Upper lobe of right lung (tissue), 1 donor: ENCODE data around the gene UPK3BL1. TPM values are rescaled to one million over a fixed set of nuclear protein-coding genes. Genes with fewer than 3 reads are reported as not detected.
"Not testable (repeated sequence)": the region's sequence is repeated elsewhere in the genome, so short reads cannot be mapped to it uniquely, and the experiment has no call there.

ENCODE experiments used
- ATAC-seq: fragments of 200-7000 bp; cut with Tn5 transposase; one replicate; pipeline ENCODE4 v1.9.1; 2020; ENCODE audit warnings: mild to moderate bottlenecking, moderate library complexity
- DNase-seq: peaks from one replicate; pipeline ENCODE4 v3.0.0-alpha.2; 2020
- H3K27ac ChIP-seq: fragments of 200-600 bp; one replicate; pipeline ENCODE4 v1.8.0; 2022
- H3K27me3 ChIP-seq: fragments of 200-600 bp; one replicate; pipeline ENCODE4 v1.8.0; 2022; ENCODE audit warnings: mild to moderate bottlenecking
- H3K36me3 ChIP-seq: fragments of 200-600 bp; one replicate; pipeline ENCODE4 v1.8.0; 2022
- H3K4me1 ChIP-seq: fragments of 200-600 bp; one replicate; pipeline ENCODE4 v1.8.0; 2022
- H3K4me3 ChIP-seq: fragments of 200-600 bp; one replicate; pipeline ENCODE4 v1.8.0; 2022; ENCODE audit warnings: mild to moderate bottlenecking
- H3K9me3 ChIP-seq: fragments of 200-600 bp; one replicate; pipeline ENCODE4 v1.8.0; 2022
- intact Hi-C: fragments of 100-400 bp; cut with DNase I; formaldehyde crosslinking; loops from one replicate; pipeline ENCODE4 v1.11.0; 2022
- long read RNA-seq: library from polyadenylated mRNA; unstranded; transcript quantifications from one replicate; pipeline ENCODE4 v2.0.0, GENCODE V29; 2021
- total RNA-seq: library from RNA; stranded (reverse); fragmentation: NEBNext Ultra II Directional; extraction: Animal tissue kit (Norgen Biotek cat#: 25700); gene quantifications from one replicate; pipeline ENCODE4 v1.2.1, GENCODE V29; 2021
- donor health status: DM: no; HTN: yes; CAD: no; lungs with severe emphysema.

The UPK3BL1 gene
- total RNA-seq, result 39.4 TPM
- long read RNA-seq, partial matches to known transcripts, result 0 of 5 reads
- long read RNA-seq, other reads (novel, unspliced or antisense), result 1 of 5 reads

GRCh38 chr7:102642691-102643090, at the start of gene UPK3BL1:
UPK3BL1 (minus strand) TSS chr7:102642791; CDS start chr7:102642741, 50 bp downstream.
- H3K36me3 ChIP-seq, DNase-seq, H3K9me3 ChIP-seq, intact Hi-C loops, H3K4me3 ChIP-seq, H3K27ac ChIP-seq, H3K4me1 ChIP-seq, H3K27me3 ChIP-seq: not testable (repeated sequence)
- peak; percentile 41 for ATAC-seq

DNA sequence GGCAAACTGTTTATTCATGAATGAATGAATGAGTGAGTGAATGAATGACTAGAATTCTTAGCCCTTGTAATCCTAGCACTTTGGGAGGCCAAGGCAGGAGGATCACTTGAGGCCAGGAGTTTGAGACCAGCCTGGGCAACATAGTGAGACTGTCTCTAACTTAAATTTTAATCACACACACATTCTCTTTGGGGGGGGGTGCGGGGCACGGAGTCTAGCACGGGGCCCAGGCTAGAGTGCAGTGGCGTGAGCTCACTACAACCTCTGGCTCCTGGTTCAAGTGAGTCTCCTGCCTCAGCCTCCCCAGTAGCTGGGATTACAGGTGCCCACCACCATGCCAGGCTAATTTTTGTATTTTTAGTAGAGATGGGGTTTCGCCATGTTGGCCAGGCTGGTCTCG, 48.0 kb upstream of the UPK3BL1 start:
- H3K27me3 ChIP-seq, H3K36me3 ChIP-seq, ATAC-seq, intact Hi-C loops, H3K4me1 ChIP-seq, H3K27ac ChIP-seq, H3K9me3 ChIP-seq, H3K4me3 ChIP-seq: not testable (repeated sequence)
- peak; percentile 53 for DNase-seq

- DNase-seq, H3K4me1 ChIP-seq, H3K27ac ChIP-seq: not testable (repeated sequence)
Observed at GRCh38 chr7:102689436-102690282, 47.1 kb upstream of the UPK3BL1 start.

GRCh38 chr7:102688299-102689036, 45.9 kb upstream of the UPK3BL1 start:
- H3K27me3 ChIP-seq, intact Hi-C loops, H3K9me3 ChIP-seq, H3K27ac ChIP-seq, H3K4me1 ChIP-seq, DNase-seq, H3K4me3 ChIP-seq, H3K36me3 ChIP-seq: not testable (repeated sequence)
- peak; percentile 94 for ATAC-seq

More at GRCh38 chr7:102689436-102690282, 47.1 kb upstream of the UPK3BL1 start:
- H3K9me3 ChIP-seq, H3K4me3 ChIP-seq, H3K27me3 ChIP-seq, intact Hi-C loops, H3K36me3 ChIP-seq: not testable (repeated sequence)
- peak; percentile 58 for ATAC-seq

DNA sequence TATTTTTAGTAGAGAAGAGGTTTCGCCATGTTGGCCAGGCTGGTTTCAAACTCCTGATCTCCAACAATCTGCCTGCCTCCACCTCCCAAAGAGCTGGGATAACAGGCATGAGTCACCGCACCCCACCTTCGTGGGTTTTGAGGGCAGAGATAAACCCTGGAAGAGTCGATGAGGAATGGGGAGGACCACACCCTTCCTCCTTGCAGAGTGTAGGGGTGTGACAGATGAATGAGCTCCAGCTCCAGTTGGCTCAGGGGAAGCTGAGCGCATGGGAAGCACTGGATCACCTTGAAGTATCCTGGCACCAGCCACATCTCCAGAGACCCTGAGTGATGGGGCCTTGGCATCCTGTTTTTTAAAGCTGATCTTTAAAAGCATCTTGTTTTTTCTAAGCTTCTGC, 40.0 kb upstream of the UPK3BL1 start:
- H3K4me1 ChIP-seq, H3K9me3 ChIP-seq, H3K36me3 ChIP-seq, intact Hi-C loops, H3K4me3 ChIP-seq, ATAC-seq, DNase-seq, H3K27me3 ChIP-seq, H3K27ac ChIP-seq: not testable (repeated sequence)

- intact Hi-C loops, H3K36me3 ChIP-seq, H3K4me1 ChIP-seq, H3K27me3 ChIP-seq, H3K4me3 ChIP-seq, H3K9me3 ChIP-seq, DNase-seq, H3K27ac ChIP-seq: not testable (repeated sequence)
- ATAC-seq, result peak; percentile 6
Observed at GRCh38 chr7:102680780-102681179, 38.2 kb upstream of the UPK3BL1 start.

- H3K27me3 ChIP-seq, ATAC-seq, H3K9me3 ChIP-seq, H3K36me3 ChIP-seq, H3K4me1 ChIP-seq, H3K4me3 ChIP-seq, intact Hi-C loops, H3K27ac ChIP-seq: not testable (repeated sequence)
- peak; percentile 63 for DNase-seq
Observed at GRCh38 chr7:102675545-102675944, 33.0 kb upstream of the UPK3BL1 start.

- H3K27ac ChIP-seq, intact Hi-C loops, H3K4me1 ChIP-seq, DNase-seq, H3K36me3 ChIP-seq, H3K27me3 ChIP-seq, H3K9me3 ChIP-seq, H3K4me3 ChIP-seq: not testable (repeated sequence)
- peak; percentile 48 for ATAC-seq
Observed at GRCh38 chr7:102673447-102674067, 31.0 kb upstream of the UPK3BL1 start.

GRCh38 chr7:102671956-102672307, 29.3 kb upstream of the UPK3BL1 start:
- H3K36me3 ChIP-seq, H3K9me3 ChIP-seq, DNase-seq, intact Hi-C loops, H3K4me3 ChIP-seq, H3K27me3 ChIP-seq, H3K27ac ChIP-seq, H3K4me1 ChIP-seq, ATAC-seq: not testable (repeated sequence)

DNA sequence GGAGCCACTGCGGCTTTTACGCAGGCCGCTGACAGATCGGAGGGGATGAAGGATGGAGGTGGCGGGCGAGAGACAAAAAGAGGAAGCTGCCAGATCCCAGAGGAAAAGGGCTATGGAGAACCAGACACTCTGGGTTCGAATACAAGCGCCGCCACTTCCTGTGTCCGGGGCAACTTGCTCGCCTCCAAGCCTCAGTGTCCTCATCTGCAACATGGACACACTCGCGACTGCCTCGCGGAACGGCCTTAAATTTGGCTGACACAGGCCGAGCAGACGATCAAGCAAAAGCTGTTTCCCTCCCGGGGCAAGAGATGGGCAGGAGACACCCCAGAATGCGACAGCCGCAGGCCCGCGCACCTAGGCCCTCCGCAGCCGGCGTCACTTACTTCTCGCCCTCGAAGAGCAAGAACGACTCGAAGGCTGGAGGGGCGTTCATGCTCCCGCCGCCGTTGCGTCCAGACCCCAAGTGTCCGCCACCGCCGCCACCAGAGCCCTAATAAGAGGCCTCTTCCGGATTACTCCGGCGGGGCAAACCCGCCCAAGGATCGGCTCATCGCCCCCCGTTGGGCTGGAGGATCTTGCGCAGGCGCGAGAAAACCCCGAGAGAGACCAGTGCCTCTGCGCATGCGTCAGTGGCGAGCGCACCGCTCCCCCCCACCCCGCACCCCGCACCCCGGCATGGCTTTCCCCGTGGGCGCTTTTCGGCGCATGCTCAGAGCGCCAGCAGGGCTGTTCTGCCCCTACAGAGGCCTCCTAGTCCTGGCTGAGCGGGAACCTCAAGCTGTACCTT, 28.8 kb upstream of the UPK3BL1 start, which contains the start of gene POLR2J2:
POLR2J2 (minus strand) TSS at position 498 of the 790 bp plus-strand sequence; CDS start at position 436, 62 bp downstream.
- H3K9me3 ChIP-seq, H3K4me1 ChIP-seq, H3K27me3 ChIP-seq, H3K27ac ChIP-seq, intact Hi-C loops, H3K36me3 ChIP-seq: not testable (repeated sequence)
- ATAC-seq (peak; percentile 86), DNase-seq (peak; percentile 92)
- peak within 1 kb of the TSS; percentile 42 for H3K4me3 ChIP-seq

- H3K9me3 ChIP-seq, DNase-seq, intact Hi-C loops, H3K36me3 ChIP-seq, H3K4me1 ChIP-seq, H3K27ac ChIP-seq, H3K27me3 ChIP-seq, H3K4me3 ChIP-seq: not testable (repeated sequence)
- ATAC-seq, result peak; percentile 5
Observed at GRCh38 chr7:102667523-102667922, 24.9 kb upstream of the UPK3BL1 start.

DNA sequence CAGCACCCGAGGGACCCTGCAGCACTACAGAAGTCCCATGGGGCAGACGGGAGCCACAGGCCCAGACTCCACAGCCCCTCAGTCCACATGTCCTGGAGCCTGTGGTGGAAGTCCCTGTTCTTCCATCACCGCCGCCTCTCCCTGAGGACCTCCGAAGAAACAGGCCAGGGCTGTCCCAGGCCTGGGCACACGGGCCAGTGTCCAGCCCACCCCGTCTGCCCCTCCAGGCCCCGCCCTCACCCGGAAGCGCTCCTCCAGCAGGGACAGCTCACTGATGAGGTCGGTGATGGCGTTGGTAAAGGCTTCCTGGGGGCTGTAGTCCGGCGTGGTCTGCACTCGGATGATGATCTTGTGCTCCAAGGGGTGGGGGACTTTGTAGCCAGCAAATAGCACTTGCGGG, 24.3 kb upstream of the UPK3BL1 start:
- ATAC-seq, result peak; percentile 1
- DNase-seq, H3K27me3 ChIP-seq, H3K4me3 ChIP-seq, H3K9me3 ChIP-seq, H3K4me1 ChIP-seq, intact Hi-C loops, H3K27ac ChIP-seq, H3K36me3 ChIP-seq: not testable (repeated sequence)

- ATAC-seq, H3K27ac ChIP-seq, DNase-seq, H3K9me3 ChIP-seq, H3K27me3 ChIP-seq, H3K4me1 ChIP-seq, H3K36me3 ChIP-seq, H3K4me3 ChIP-seq, intact Hi-C loops: not testable (repeated sequence)
Observed at GRCh38 chr7:102664765-102665164, 22.2 kb upstream of the UPK3BL1 start.
